ENCODE results near the gene AMFR.
A peak's percentile ranks its signal among the peaks of the same experiment; 100 is the strongest.

AMFR gene

DNA sequence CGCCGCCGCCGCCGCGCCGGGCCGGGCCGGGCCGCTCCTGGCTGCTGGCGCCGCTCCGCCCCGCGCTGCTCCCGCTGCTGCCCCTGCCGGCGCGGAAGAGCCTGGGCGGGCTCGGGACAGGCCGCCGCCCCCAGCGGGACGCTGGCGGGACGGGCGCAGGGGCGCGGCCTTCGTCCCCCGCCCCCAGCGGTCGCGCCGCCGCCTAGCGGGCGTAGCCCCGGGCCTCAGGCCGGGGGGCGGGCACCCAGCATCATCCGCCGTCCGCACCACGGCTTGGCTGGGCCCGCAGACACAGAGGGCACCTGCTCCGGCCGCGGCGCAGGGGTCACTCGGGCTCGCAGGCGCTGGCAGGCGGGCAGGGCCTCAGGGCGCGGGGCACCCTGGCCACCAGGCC lies at the start of gene AMFR:
Gene AMFR (minus strand): TSS at position 107 of the 394 bp plus-strand sequence. CDS start 218 bp downstream, outside the sequence.
- FAIRE-seq (no peak), DNase-seq (ENCODE audit: low spot score) (peak; percentile 55)

DNA sequence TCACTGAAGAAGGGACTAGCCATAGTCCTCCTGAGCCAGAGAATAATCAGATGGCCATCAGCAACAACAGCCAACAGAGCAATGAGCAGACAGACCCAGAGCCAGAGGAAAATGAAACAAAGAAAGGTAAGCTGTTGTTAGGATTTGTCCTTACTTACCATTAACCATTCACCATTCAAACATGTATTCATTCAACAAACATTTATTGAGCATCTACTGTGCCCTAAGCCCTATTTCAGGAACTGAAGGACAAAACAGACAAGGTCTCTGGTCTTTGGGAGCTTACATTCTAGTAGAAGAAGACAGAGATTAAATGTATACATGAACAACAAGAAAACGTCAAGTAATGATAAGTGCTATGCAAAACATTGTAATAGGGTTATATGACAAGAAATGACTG lies 45.3 kb upstream of the AMFR start:
- FAIRE-seq, result no peak

DNA sequence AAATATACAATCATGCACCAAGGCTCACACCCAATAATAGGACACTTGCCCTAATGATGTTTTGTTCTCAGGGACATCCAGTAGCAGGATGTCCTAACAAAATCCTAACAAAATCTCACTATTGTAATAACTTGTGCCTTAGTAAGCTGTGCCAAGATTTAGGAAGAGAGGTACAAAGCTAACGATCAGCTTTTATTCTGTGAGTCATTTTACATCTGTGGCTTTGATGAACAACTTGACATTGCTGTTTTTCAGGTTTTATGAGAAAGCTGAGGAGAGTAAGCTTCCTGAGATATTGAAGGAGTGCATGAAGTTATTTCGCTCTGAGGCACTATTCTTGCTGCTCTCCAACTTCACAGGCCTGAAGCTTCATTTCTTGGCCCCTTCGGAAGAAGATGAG lies 44.9 kb upstream of the AMFR start:
- DNase-seq (ENCODE audit: low spot score) (no peak), FAIRE-seq (no peak)

More for the DNA sequence above, 45.3 kb upstream of the AMFR start:
- DNase-seq (ENCODE audit: low spot score), result no peak

DNA sequence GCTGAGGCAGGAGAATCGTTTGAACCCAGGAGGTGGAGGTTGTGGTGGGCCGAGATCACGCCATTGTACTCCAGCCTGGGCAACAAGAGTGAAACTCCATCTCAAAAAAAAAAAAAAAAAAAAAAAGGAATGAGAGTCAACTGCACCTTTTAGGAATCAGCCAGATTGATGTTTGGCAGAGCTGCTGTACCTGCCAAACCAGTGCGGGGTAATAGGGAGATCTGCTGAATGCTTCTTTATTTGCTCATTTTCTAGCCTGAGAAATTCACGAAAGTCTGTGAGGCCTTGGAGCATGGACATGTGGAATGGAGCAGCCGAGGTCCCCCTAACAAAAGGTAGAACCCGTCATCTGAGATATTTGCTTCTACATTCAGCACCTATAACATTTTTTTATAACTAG lies 44.4 kb upstream of the AMFR start:
- FAIRE-seq (no peak), DNase-seq (ENCODE audit: low spot score) (no peak)

DNA sequence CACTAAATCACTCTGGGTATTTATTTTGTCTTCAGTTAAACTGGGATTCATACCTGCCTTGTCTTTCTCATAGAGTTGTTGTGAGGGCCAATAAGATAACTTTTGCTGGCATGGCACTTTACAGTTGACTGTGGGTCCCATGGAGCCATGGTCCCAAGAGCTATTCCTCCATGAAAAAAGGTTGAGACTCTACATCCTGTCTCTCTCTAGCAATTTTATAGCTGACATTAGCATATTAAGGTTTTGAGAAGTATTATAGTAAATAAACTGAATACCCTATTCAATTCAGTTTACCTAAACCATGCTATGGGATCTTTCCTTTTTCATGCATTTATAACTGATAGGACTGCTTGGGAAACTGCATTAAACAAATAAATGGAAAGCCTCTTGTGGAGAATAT lies 43.5 kb upstream of the AMFR start:
- FAIRE-seq, result no peak
- DNase-seq (ENCODE audit: low spot score), result no peak

DNA sequence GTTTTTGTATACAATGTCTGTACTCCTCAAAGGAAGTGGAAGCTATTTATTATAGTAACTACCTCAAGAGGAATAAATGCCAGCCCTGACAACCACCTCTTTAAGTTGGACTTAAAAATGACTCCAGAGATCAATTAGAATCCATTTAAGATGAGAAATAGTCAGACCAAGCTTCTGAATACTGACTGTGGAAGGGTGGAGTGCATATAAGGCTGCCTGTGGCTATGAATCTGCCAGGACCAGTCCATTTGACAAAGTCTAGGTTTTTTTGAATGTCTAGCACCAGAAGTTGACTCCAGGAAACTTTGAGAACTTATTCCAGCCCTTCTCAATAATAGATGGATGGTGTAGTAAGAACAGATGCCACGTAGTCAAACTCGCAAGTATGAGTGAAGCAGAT lies 41.0 kb upstream of the AMFR start:
- no peak for DNase-seq (ENCODE audit: low spot score)
- FAIRE-seq, result no peak

DNA sequence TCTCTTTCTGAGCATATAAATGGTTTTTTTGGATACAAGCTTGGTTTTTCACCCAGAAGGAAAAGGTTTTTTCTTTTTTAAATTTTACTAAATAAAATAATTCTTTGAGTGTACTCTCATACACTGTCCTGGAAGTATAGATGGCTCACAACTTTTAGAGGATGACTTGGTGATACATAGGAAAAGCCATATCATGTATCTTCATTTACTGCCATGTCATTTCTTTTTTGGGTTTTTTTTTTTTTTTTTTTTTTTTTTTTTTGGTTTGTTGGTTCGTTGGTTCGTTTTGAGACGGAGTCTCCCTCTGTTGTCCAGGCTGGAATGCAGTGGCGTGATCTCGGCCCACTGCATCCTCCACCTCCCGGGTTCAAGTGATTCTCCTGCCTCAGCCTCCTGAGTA lies 37.8 kb upstream of the AMFR start:
- no peak for FAIRE-seq
- DNase-seq (ENCODE audit: low spot score), result no peak

DNA sequence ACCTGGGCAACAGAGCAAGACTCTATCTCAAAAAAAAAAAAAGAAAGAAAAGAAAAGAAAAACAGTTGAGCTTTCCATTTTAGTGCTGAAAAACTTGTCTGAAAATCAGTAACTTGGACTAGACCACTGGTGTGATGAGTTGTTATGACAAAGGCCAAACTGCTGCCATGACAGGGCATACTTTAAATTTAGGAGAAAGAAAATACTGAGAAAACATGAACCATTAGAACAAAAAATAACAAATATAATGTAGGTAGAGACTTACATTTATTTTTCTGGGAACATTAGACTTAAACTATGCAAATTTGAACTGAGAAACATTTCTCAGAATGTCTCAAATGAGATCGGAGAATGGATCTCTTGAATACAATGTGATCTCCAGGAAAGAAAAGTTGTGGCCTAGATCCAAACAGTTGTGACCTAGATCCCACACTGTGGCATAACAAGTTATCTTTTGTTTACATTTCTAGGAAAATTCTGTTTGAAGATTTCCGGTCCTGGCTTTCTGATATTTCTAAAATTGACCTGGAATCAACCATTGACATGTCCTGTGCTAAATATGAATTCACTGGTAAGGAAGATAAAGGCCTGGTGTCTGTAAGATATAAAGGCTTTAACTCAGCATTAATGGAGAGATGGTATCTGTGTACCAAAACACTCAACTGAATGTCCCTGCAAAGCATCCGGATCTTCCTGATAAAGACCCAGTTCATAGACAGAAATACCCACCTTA lies 36.9 kb upstream of the AMFR start:
- FAIRE-seq, result no peak
- no peak for DNase-seq (ENCODE audit: low spot score)

DNA sequence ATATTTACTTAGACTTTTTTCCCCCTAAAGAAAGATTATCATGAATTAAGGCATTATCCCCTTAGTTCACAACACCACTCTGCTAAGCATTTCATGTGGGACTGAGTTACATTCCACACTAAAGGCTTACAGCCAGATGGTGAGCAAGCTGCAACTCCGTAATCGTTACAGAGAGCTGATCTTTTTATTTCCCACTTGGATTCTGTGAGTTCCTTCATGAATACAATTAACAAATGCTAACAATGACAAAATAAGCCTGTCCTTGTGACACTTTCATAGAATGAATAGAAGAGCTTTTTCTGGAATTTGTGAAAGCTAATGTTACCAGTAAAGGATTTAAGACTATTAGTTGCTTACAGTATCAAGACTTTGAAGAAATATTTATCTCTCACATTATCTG lies 34.8 kb upstream of the AMFR start:
- no peak for FAIRE-seq
- no peak for DNase-seq (ENCODE audit: low spot score)

DNA sequence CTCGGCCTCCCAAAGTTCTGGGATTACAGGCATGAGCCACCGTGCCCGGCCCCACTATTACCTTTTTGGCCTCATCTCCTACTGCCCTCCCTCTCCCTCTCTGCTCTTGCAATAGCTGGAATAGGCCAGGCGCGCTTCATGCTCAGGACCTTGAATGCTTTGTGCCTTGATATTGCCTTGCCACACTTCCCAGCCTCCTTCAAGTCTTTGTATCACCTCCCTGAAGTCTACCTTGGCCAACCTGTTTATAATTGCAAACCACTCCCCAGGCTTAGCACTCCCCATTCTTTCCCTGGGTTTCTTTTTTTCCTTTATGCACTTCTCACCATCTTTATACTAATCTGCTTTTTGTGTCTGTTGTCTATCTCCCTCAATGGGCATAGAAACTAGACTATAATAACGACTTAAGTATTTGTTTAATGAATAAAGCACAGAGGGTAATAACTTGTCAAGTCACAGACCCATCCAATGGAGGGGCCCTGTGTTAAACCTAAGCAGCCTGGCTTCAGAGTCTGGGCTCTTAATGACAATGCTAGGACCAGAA lies 32.7 kb upstream of the AMFR start:
- DNase-seq (ENCODE audit: low spot score) (no peak), FAIRE-seq (no peak)

DNA sequence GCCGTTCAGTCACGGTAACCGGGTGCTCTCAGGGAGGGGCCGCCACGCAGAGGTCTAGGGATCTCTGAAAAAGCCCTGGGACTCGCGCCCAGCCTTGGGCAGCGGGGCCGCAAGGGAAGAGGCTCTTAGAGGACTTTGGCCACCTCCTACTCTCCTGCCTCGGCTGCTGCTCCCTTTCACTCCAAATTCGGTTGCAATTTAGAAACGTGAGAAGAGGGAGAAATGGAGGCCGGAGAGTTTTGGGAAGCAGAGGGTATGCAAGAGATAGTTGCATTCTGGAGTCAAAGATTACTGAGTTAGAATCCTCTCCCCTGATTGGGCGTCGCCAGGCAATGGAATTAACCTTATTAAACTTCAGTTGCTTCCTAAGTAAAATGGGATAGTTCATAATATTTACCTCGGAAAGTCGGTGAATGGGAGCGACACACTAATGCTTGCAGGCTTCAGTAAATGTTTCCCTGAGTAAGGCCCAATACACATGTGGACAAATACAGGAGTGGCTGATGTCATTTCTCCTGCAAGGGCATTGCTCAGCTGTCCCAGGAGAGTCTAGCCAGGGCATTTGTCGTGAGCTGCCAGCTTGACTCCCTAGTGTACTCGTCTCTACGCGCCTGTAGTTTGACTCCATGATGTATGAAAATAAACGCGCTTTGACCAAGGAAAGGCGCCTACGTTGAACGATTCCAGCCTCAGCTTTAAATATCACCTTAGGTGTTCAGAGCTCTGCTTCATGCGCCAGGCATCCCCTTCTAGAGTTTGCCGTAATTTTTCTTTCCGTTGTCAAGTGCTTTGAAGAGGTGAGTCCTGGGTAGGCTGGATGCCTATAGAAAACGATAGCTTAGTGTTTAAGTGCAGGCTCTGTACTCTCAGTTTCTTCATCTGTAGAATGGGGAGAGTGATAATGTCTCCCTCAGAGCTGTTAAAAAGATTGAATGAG lies 26.7 kb upstream of the AMFR start:
- FAIRE-seq, result no peak

DNA sequence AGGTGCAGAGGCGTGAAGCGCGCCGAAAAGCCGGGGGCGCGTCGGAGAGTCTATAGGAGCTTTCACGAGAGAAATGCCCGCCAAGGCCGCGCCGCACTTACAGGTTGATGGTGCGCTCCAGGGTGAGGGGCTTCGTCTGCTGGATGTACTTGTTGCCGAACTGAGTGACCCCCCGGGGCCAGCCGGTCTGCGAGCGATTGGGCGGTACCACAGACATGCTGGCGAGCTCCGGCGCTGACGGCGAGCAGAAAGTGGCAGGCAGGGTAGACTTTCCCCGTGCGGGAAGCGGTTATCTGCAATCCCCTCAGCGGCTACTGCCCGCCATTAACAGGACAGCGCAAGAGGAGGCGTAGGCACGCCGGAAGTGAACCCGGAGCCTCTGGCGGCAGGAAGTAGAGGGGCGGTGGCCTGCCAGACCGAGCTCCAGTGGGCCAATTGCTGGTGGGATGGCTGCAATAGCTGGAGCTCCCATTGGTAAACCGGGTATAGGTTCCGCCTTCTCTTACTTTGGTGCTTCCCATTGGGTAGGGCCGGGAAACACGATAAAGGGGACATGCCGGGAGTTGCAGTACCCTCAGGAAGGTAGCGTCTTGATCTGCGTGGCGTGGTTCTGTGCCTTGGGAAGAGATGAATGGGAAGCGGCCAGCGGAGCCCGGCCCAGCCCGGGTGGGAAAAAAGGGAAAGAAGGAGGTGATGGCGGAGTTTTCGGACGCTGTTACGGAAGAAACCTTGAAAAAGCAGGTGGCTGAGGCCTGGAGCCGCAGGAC lies 25.8 kb upstream of the AMFR start, which contains the start of the genes NUDT21 and OGFOD1:
Gene NUDT21 (minus strand): TSS at position 347 of the 767 bp plus-strand sequence. CDS start 130 bp downstream, at position 217.
Gene OGFOD1 (plus strand): TSS at position 569 of the 767 bp plus-strand sequence. CDS start 59 bp downstream, at position 628.
- DNase-seq (ENCODE audit: low spot score) (peak; percentile 96), FAIRE-seq (peak; percentile 93)

More for the DNA sequence above, 26.7 kb upstream of the AMFR start:
- DNase-seq (ENCODE audit: low spot score), result peak; percentile 42

DNA sequence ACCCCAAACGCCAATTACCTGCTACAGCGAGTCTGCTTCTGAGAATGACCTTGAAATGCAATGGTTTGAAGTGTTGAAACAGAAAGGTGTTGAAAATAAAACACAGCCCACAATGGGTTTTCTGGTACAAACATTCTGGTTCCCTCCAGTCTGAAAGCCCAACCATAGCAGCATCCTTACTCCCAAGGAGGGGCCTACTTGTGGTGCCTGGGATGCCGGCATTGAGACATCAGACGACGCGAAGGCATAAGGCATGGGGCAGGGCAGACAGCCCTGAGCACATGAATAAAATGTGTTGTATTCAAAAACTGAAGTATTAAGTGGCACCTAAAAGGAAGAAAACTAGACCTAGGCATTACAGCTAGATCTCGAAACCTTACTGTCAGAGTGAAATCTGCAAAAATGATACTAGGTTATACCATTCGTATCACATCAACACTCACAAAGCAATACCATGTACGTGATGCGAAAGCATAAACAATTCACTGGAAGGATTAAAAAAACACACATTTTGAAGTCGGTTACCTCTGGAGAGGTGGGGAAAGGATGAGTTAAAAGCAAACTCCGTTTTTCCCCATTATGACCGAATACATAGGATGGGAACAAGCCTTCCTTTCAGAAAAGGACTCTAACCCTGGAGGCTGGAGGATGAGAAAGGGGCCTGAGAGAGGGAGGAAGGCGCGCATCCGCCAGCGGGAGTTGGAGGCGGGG lies 25.1 kb upstream of the AMFR start:
- FAIRE-seq (no peak), DNase-seq (ENCODE audit: low spot score) (no peak)

DNA sequence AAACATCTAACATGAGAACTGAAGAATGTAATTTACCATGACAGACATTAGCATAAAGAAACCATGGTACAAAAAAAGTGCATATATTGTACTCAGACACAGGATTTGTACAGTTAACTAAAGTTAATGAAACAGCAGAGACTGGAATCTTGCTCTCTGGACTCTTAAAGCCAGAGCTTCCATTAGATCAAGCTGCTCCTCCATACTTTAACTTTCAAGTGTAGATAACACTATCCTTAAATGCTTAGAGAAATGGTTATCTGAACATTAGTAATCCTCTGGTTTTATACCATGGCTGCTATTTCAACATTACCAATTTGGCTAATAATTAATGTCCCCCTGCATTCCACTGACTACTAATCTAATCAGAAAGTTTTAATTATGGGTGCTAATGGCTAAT lies 22.7 kb upstream of the AMFR start:
- no peak for FAIRE-seq

DNA sequence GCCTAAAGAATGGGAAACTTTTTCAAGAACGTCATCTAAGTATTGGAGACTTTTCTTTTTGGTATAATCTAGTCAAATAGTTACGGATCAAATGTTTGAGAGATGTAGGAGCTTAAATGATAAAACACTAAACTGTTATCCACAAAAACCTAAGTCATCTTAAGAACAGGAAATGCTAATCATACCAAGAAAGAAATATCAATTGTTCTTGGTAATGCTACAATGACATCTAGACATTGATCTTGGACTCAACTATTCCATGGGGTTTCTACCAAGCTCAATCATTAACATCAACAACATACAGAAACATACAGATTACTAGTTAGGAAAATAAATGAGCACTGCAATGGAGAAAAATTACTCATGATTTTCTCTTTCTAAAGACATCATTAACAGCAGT lies 21.9 kb upstream of the AMFR start:
- DNase-seq (ENCODE audit: low spot score) (no peak), FAIRE-seq (no peak)

More for the DNA sequence above, 22.7 kb upstream of the AMFR start:
- DNase-seq (ENCODE audit: low spot score), result no peak

DNA sequence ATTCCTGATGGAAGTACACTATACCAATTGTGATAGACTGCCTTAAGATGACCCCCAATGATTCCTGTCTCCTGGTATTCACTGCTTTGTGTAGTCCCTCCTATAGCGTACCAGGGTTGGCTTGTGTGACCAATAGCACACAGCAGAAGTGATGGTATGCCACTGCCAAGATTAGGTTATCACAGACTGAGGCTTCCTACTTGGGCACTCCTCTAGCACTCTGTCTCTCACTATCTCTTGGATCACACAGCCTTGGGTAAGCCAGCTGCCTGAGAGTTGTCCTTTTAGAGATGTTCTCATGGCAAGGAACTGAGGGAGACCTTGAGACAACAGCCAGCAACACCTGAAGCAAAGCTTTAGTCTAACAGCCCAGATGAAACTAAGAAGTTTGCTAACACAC lies 12.7 kb upstream of the AMFR start:
- no peak for DNase-seq (ENCODE audit: low spot score)
- FAIRE-seq, result no peak

DNA sequence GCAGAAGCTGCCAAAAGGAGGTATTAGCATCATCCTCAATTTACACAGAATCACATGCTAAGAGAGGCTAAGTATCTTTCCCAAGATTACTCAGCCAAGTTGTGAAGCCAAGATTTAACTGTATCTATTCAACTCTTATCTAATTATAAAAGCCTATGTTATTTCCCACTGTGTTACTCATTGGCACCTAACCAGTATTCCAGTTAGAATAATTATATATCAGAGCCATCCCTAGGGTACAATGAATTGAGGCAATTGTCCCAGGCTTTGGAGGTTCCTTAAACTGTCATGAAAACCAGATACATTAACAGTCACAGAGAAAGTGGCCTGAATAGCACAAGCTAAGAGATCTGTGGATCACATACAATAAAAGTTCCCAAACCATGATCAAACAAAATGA lies 10.9 kb upstream of the AMFR start:
- DNase-seq (ENCODE audit: low spot score), result no peak
- FAIRE-seq, result no peak

DNA sequence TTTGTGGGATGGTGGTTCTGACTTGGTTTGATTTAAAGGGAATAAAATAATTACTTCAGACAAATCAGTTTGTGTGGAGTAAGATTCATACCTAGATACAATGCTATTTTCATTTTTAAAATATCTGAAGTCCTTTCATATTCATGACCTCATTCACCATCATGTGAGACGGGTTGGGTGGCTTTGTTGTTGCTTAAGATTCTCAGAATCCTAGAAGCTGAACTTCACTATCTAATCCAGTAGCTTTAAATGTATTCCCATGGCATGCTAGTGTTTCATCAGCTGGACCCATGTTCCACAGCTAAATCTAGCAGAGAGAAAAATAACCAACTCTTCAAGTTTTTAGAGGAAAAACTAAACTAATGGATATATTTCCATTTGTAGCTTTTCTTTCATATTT lies 2.7 kb upstream of the AMFR start:
- DNase-seq (ENCODE audit: low spot score), result no peak
- no peak for FAIRE-seq

DNA sequence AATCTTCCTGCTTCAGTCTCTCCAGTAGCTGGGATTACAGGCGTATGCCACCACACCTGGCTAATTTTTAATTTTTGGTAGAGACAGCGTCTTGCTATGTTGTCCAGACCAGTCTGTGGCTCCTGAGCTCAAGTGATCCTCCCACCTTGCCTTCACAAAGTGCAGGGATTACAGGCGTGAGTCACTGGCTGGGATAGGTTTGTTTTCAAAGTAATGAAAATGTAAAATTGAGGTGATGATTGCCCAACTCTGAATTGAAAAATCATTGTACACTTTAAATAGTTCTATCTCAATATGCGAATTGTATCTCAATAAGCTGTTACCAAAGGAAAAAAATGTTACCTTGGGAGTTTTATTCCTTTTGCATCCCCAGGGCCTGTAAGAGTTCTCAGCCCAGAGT lies 1.2 kb upstream of the AMFR start:
- DNase-seq (ENCODE audit: low spot score) (peak; percentile 11), FAIRE-seq (no peak)

DNA sequence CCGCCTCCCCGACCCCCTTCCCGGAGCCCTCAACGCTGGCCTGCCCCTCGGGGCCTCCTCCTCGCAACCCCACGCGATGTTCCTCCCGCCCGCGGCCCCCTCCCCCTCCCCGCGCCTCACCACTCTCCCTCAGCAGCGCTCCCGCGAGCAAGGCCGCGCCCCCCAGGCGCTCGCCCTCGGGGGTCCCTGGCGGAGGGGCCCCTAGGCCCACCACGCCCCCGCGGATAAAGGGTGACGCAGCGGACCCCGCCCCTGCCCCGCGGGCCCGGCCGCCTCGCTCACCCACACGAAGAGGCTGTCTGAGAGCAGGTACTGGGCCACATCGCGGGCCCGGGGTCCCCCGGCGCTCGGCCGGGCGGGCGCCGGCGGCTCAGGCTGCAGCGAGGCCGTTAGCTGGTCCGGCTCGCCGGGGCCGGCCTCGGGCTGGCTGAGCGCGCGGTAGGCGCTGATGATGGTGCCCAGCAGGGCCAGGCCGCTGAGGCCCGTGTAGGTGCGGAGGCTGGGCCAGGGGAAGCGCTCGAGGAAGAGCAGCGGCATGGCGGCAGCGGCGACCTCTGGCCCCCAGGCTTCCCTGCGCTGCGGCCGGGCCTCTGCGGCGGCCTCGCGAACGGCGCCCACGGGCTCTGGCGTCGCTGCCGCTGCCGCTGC lies 430 bp downstream of the AMFR start:
- DNase-seq (ENCODE audit: low spot score) (no peak), FAIRE-seq (no peak)
